ENCODE measurements around the gene EPG5. TPM values are rescaled to one million over a fixed set of nuclear protein-coding genes. Genes with fewer than 3 reads are reported as not detected.

The EPG5 gene
- total and polyA plus RNA-seq, 2 donors (not counting 3 experiments of a cell fraction or from before 2014, with no cell fraction given): 16.7 to 25.6 TPM

DNA sequence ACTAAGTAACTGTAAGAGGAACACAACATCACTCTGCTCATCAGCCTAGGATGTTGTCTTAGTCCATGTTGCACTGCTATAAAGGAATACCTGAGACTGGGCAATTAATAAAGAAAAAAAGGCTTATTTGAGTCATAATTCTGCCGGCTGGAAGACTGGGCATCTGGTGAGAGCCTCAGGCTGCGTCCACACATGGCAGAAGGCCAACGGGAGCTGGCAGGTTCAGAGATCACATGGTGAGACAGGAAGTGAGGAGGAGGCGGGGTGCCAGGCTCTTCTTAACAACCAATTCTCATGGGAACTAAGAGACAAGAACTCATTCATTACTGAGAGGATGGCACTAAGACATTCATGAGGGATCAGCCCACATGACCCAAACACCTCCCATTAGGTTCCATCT, 46.8 kb downstream of the EPG5 start:
- H3K27ac ChIP-seq (ENCODE audit: insufficient read depth, low read depth, low read length): no peak overlapping the region
- CTCF ChIA-PET: interaction anchor here (0.7 to 3.4 kb wide), 4 partner anchors 10 to 152 kb away, joined by 3 to 21 read pairs (median 3); partner anchors contain the start of gene PSTPIP2
- H3K36me3 ChIP-seq (ENCODE audit: control insufficient read depth in 2 of 2, extremely low read depth in 1 of 2, insufficient read depth in 2 of 2, low read length in 2 of 2): peaks cover 14 to 17% of the 10 kb centered on the region in 2 experiments
- H2AFZ ChIP-seq (ENCODE audit: low read depth, low read length): no peak overlapping the region
- intact Hi-C loops (cut with micrococcal nuclease) (loop anchor here (5.0 kb wide), 1 partner anchor 152 kb away; the partner anchor contains the start of gene PSTPIP2), dilution Hi-C loops (cut with MboI; ENCODE audit: extremely low pct_ligation_motif_present, low sequenced_read_pairs) (no loop called here)
- BruUV-seq (replicated peaks): no TSS peak
- H4K20me1 ChIP-seq (replicated peaks; ENCODE audit: control insufficient read depth, extremely low read depth, insufficient read depth, low read length): no peaks in the 10 kb centered on the region
- no peaks in the 10 kb centered on the region for H3K27me3 ChIP-seq (ENCODE audit: control insufficient read depth in 2 of 2, insufficient read depth in 2 of 2, low read length in 2 of 2)
- peaks cover 5% of the 10 kb centered on the region for H3K4me1 ChIP-seq (ENCODE audit: control insufficient read depth, extremely low read depth, insufficient read depth, low read length)
- FAIRE-seq: peak; percentile 74
- TF ChIP-seq JUN (IDR thresholded peaks at IDR 0.05; ENCODE audit: borderline replicate concordance, insufficient read depth, insufficient read length, low read depth): no peak
- no peak for TF ChIP-seq POLR2AphosphoS5 (IDR thresholded peaks at IDR 0.05; ENCODE audit: insufficient read depth, low read depth, low read length)
- no peak for TF ChIP-seq FOS (IDR thresholded peaks at IDR 0.05; ENCODE audit: borderline replicate concordance, insufficient read depth, low read length)
- no peak for TF ChIP-seq POLR2A (IDR thresholded peaks at IDR 0.05; ENCODE audit: low read depth, low read length)
- TF ChIP-seq, protein P1, sequence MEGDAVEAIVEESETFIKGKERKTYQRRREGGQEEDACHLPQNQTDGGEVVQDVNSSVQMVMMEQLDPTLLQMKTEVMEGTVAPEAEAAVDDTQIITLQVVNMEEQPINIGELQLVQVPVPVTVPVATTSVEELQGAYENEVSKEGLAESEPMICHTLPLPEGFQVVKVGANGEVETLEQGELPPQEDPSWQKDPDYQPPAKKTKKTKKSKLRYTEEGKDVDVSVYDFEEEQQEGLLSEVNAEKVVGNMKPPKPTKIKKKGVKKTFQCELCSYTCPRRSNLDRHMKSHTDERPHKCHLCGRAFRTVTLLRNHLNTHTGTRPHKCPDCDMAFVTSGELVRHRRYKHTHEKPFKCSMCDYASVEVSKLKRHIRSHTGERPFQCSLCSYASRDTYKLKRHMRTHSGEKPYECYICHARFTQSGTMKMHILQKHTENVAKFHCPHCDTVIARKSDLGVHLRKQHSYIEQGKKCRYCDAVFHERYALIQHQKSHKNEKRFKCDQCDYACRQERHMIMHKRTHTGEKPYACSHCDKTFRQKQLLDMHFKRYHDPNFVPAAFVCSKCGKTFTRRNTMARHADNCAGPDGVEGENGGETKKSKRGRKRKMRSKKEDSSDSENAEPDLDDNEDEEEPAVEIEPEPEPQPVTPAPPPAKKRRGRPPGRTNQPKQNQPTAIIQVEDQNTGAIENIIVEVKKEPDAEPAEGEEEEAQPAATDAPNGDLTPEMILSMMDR (IDR thresholded peaks at IDR 0.05; ENCODE audit: extremely low read depth in 1 of 2, insufficient read depth in 1 of 2, low read depth in 1 of 2, low read length in 2 of 2): no peak
- no peak for TF ChIP-seq GATA2 (IDR thresholded peaks at IDR 0.05; ENCODE audit: insufficient read depth, insufficient read length, low read depth, low read length)
- TF ChIP-seq MYC (IDR thresholded peaks at IDR 0.05; ENCODE audit: low read depth, low read length): no peak
- no peak for TF ChIP-seq EZH2 (IDR thresholded peaks at IDR 0.05; ENCODE audit: borderline replicate concordance, low read depth, low read length, severe bottlenecking)
- TF ChIP-seq, protein P2, sequence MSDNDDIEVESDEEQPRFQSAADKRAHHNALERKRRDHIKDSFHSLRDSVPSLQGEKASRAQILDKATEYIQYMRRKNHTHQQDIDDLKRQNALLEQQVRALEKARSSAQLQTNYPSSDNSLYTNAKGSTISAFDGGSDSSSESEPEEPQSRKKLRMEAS (IDR thresholded peaks at IDR 0.05; ENCODE audit: insufficient read depth, insufficient read length): no peak
- no peak overlapping the region for H3K4me2 ChIP-seq (ENCODE audit: insufficient read depth, low read length)
- no peaks in the 10 kb centered on the region for H3K79me2 ChIP-seq (ENCODE audit: control insufficient read depth, insufficient read depth, low read length)
- no peak overlapping the region for H3K9ac ChIP-seq (replicated peaks; ENCODE audit: extremely low read depth, insufficient read depth, low read length)
- H3K9me3 ChIP-seq (replicated peaks; ENCODE audit: control insufficient read depth, insufficient read depth, low read length): no peaks in the 10 kb centered on the region
- no peak overlapping the region for H3K4me3 ChIP-seq (replicated peaks in 1 of 3; ENCODE audit: insufficient read depth in 1 of 3, low read depth in 1 of 3, low read length in 3 of 3)
- peak; percentile 72 for DNase-seq (ENCODE audit: low read depth, low spot score)
- POLR2A ChIA-PET: no interaction called here
- H3K9me1 ChIP-seq (replicated peaks; ENCODE audit: control insufficient read depth, extremely low read depth, insufficient read depth, low read length): no peaks in the 10 kb centered on the region
